Mucosa of descending colon (tissue), 3 donors: Measurements from ENCODE around the gene BRMS1L. TPM values are rescaled to one million over a fixed set of nuclear protein-coding genes. Genes with fewer than 3 reads are reported as not detected.

Experiments used
- ATAC-seq: fragments of 200-7000 bp; cut with Tn5 transposase; one replicate; pipeline ENCODE4 v1.9.1; 2020; ENCODE audit warnings: mild to moderate bottlenecking, moderate library complexity
- DNase-seq, 3 donors: peaks; one replicate each; pipeline ENCODE4 v3.0.0-alpha.2; 2020
- H3K36me3 ChIP-seq: fragments of 200-600 bp; one replicate; pipeline ENCODE4 v1.8.0; 2021; ENCODE audit warnings: low read depth, mild to moderate bottlenecking
- H3K4me1 ChIP-seq: fragments of 200-600 bp; one replicate; pipeline ENCODE4 v1.8.0; 2021; ENCODE audit warnings: low read depth, mild to moderate bottlenecking
- H3K4me3 ChIP-seq: fragments of 200-600 bp; one replicate; pipeline ENCODE4 v1.8.0; 2021; ENCODE audit warnings: mild to moderate bottlenecking
- H3K9me3 ChIP-seq: fragments of 200-600 bp; one replicate; pipeline ENCODE4 v1.8.0; 2021; ENCODE audit warnings: mild to moderate bottlenecking
- intact Hi-C, 2 donors: fragments of 100-400 bp; cut with DNase I in 1 of 2; cut with micrococcal nuclease in 1 of 2; formaldehyde crosslinking; loops; one replicate each; pipeline versions ENCODE4 v1.11.0 to v1.11.1; 2022; cut with DNase I, micrococcal nuclease
- total RNA-seq, 3 donors: library from RNA; stranded (reverse); fragmentation: NEBNext Ultra II Directional in 2 of 3; extraction: Animal tissue kit (Norgen Biotek cat#: 25700) in 2 of 3; gene quantifications; one replicate each; pipeline versions ENCODE4 v1.2.1 to v1.2.4, GENCODE V29; 2021 to 2023
- TF ChIP-seq, protein P1 (sequence below): fragments of 200-600 bp; IDR thresholded peaks from one replicate; pipeline ENCODE4 v1.8.0; 2022; ENCODE audit warnings: antibody characterized with exemption, mild to moderate bottlenecking
- donor health status: DM: no; HTN: no; CAD: no; lungs with moderate emphysema.
- donor health status: DM: no; HTN: no; CAD: no.
- donor health status: DM: no; HTN: yes; CAD: no.

BRMS1L gene
- total RNA-seq, 3 donors from 2014 or later: 3.0 to 9.4 (median 3.3) TPM

- TF ChIP-seq, protein P1, sequence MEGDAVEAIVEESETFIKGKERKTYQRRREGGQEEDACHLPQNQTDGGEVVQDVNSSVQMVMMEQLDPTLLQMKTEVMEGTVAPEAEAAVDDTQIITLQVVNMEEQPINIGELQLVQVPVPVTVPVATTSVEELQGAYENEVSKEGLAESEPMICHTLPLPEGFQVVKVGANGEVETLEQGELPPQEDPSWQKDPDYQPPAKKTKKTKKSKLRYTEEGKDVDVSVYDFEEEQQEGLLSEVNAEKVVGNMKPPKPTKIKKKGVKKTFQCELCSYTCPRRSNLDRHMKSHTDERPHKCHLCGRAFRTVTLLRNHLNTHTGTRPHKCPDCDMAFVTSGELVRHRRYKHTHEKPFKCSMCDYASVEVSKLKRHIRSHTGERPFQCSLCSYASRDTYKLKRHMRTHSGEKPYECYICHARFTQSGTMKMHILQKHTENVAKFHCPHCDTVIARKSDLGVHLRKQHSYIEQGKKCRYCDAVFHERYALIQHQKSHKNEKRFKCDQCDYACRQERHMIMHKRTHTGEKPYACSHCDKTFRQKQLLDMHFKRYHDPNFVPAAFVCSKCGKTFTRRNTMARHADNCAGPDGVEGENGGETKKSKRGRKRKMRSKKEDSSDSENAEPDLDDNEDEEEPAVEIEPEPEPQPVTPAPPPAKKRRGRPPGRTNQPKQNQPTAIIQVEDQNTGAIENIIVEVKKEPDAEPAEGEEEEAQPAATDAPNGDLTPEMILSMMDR: no peak
- Histone ChIP-seq H3K36me3 (no peaks in the 10 kb centered on the region), H3K4me3 (no peak overlapping the region), H3K9me3 (no peaks in the 10 kb centered on the region), H3K4me1 (peaks cover 17% of the 10 kb centered on the region)
- ATAC-seq (no peak), DNase-seq (no peak)
- intact Hi-C loops: no loop called here
Measured at GRCh38 chr14:35875296-35875695, 49.2 kb downstream of the BRMS1L start.

DNA sequence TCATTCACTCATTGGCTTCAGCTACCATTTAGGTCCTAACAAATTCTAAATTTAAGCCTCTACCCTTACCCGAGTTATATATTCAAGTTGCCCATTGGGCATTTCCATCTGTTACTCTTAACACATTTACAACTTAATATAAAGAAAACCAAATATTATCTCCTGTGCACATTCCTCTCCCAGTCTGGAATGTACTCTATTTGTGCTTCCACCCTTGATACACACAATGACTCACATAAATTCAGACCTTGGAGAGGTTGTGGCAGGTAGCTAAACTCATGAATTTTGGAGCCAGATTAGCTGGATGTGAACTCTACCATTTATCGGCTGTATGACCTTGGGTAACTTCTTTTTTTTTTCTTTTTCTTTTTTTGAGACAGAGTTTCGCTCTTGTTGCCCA, 51.1 kb downstream of the BRMS1L start:
- TF ChIP-seq, protein P1: no peak
- intact Hi-C loops: no loop called here
- no peaks in the 10 kb centered on the region for H3K36me3 ChIP-seq
- peak; percentile 86 for ATAC-seq
- H3K9me3 ChIP-seq: no peaks in the 10 kb centered on the region
- no peak overlapping the region for H3K4me3 ChIP-seq
- peaks cover 17% of the 10 kb centered on the region for H3K4me1 ChIP-seq
- no peak for DNase-seq

DNA sequence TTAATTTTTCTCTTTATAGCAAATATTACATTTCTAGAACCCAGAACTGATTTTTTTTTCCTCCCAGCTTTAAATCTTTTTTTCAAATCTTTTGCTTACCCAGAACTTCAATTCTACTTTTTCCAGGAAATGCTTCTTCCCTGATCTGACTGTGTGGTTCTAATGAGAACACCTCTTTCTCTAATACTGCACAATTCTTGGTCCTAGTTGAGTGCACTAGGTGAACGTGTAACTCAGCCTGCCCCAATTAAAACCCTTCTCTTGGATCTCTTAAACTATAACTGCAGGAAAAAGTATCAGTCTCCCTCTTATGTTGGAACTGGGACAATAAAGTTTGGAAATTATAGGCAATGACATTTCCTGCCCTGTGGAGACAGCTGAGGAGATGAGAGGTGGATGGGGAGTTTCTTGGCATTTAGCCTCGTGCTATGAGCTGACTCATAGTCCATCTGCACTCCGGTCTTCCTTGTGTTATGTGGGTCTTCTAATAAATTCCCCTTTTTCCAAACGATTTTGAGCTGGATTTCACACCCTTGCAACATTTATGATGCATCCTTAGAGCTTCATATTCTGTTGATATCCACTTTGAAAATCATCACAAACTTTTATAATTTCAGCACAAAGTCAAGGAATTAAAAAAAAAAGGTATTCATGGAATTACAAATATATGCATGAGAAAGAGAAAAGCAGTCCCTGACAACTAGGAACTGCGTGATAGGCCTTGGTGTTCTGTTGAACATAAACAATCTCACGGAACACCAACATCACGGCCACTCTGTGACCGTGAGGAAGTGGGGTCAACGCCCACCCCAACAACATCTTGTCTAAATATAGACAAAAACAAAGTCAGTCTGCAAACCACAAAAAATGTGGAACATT, 52.4 kb downstream of the BRMS1L start:
- no peaks in the 10 kb centered on the region for H3K36me3 ChIP-seq
- no peak overlapping the region for H3K4me3 ChIP-seq
- intact Hi-C loops: no loop called here
- peak; percentile 91 for ATAC-seq
- TF ChIP-seq, protein P1: no peak
- peaks cover 17% of the 10 kb centered on the region for H3K4me1 ChIP-seq
- peak in 1 of 3 donors; percentile 62 for DNase-seq
- no peaks in the 10 kb centered on the region for H3K9me3 ChIP-seq

- Histone ChIP-seq H3K4me1 (peaks cover 17% of the 10 kb centered on the region), H3K9me3 (no peaks in the 10 kb centered on the region), H3K36me3 (no peaks in the 10 kb centered on the region), H3K4me3 (no peak overlapping the region)
- ATAC-seq (no peak), DNase-seq (no peak)
- TF ChIP-seq, protein P1: no peak
- intact Hi-C loops: no loop called here
Measured at GRCh38 chr14:35879151-35879648, 53.1 kb downstream of the BRMS1L start.

GRCh38 chr14:35879654-35880249, 53.6 kb downstream of the BRMS1L start:
- intact Hi-C loops: no loop called here
- TF ChIP-seq, protein P1: no peak
- no peaks in the 10 kb centered on the region for H3K9me3 ChIP-seq
- peaks cover 17% of the 10 kb centered on the region for H3K4me1 ChIP-seq
- ATAC-seq (no peak), DNase-seq (no peak)
- H3K4me3 ChIP-seq: no peak overlapping the region
- no peaks in the 10 kb centered on the region for H3K36me3 ChIP-seq
